ENCODE measurements around the gene SNED1. TPM values are rescaled to one million over a fixed set of nuclear protein-coding genes. Genes with fewer than 3 reads are reported as not detected.
"Not testable (repeated sequence)": the region's sequence is repeated elsewhere in the genome, so short reads cannot be mapped to it uniquely, and the experiment has no call there.

SNED1 gene
- total RNA-seq, 1 donor from 2014 or later = 2.3 TPM

- H3K4me3 Mint-ChIP-seq (ENCODE audit: unreplicated experiment) = no peak overlapping the region
- H3K27me3 Mint-ChIP-seq (ENCODE audit: unreplicated experiment) = peaks cover 5% of the 10 kb centered on the region
- peaks cover 43% of the 10 kb centered on the region for H3K4me1 Mint-ChIP-seq (ENCODE audit: unreplicated experiment)
- no peak for TF ChIP-seq CTCF (IDR thresholded peaks at IDR 0.05; ENCODE audit: unreplicated experiment)
- H3K36me3 Mint-ChIP-seq (ENCODE audit: low read depth, unreplicated experiment) = peaks cover 57% of the 10 kb centered on the region
- no peaks in the 10 kb centered on the region for H3K9me3 Mint-ChIP-seq (ENCODE audit: unreplicated experiment)
- no peak overlapping the region for H3K27ac Mint-ChIP-seq (ENCODE audit: unreplicated experiment)
- no peak for DNase-seq (ENCODE audit: low spot score)
Measured at GRCh38 chr2:241091734-241092445, 93.5 kb downstream of the SNED1 start.

- DNase-seq (ENCODE audit: low spot score) = no peak
- Mint-ChIP-seq H3K27me3 (ENCODE audit: unreplicated experiment) (peaks cover 10% of the 10 kb centered on the region), H3K4me3 (ENCODE audit: unreplicated experiment) (peak overlapping the region; percentile 51), H3K27ac (ENCODE audit: unreplicated experiment) (no peak overlapping the region), H3K36me3 (ENCODE audit: low read depth, unreplicated experiment) (peaks cover 63% of the 10 kb centered on the region), H3K9me3 (ENCODE audit: unreplicated experiment) (no peaks in the 10 kb centered on the region), H3K4me1 (ENCODE audit: unreplicated experiment) (peaks cover 50% of the 10 kb centered on the region)
- no peak for TF ChIP-seq CTCF (IDR thresholded peaks at IDR 0.05; ENCODE audit: unreplicated experiment)
Measured at GRCh38 chr2:241092677-241093076, 94.3 kb downstream of the SNED1 start.

- not testable (repeated sequence) for H3K27ac Mint-ChIP-seq (ENCODE audit: unreplicated experiment); DNase-seq (ENCODE audit: low spot score); H3K9me3 Mint-ChIP-seq (ENCODE audit: unreplicated experiment)
- H3K4me3 Mint-ChIP-seq (ENCODE audit: unreplicated experiment) = peak overlapping the region; percentile 51
- H3K27me3 Mint-ChIP-seq (ENCODE audit: unreplicated experiment) = peaks cover 11% of the 10 kb centered on the region
- peaks cover 62% of the 10 kb centered on the region for H3K36me3 Mint-ChIP-seq (ENCODE audit: low read depth, unreplicated experiment)
- peaks cover 49% of the 10 kb centered on the region for H3K4me1 Mint-ChIP-seq (ENCODE audit: unreplicated experiment)
Measured at GRCh38 chr2:241093133-241093781, 94.8 kb downstream of the SNED1 start.

- DNase-seq (ENCODE audit: low spot score) = no peak
- no peak overlapping the region for H3K4me3 Mint-ChIP-seq (ENCODE audit: unreplicated experiment)
- H3K9me3 Mint-ChIP-seq (ENCODE audit: unreplicated experiment) = no peaks in the 10 kb centered on the region
- TF ChIP-seq CTCF (IDR thresholded peaks at IDR 0.05; ENCODE audit: unreplicated experiment) = no peak
- peaks cover 11% of the 10 kb centered on the region for H3K27me3 Mint-ChIP-seq (ENCODE audit: unreplicated experiment)
- H3K27ac Mint-ChIP-seq (ENCODE audit: unreplicated experiment) = no peak overlapping the region
- H3K4me1 Mint-ChIP-seq (ENCODE audit: unreplicated experiment) = peaks cover 48% of the 10 kb centered on the region
- H3K36me3 Mint-ChIP-seq (ENCODE audit: low read depth, unreplicated experiment) = peaks cover 60% of the 10 kb centered on the region
Measured at GRCh38 chr2:241094172-241094571, 95.8 kb downstream of the SNED1 start.

- Mint-ChIP-seq H3K27ac (ENCODE audit: unreplicated experiment) (no peak overlapping the region), H3K27me3 (ENCODE audit: unreplicated experiment) (peaks cover 11% of the 10 kb centered on the region), H3K4me1 (ENCODE audit: unreplicated experiment) (peaks cover 49% of the 10 kb centered on the region), H3K4me3 (ENCODE audit: unreplicated experiment) (no peak overlapping the region), H3K9me3 (ENCODE audit: unreplicated experiment) (no peaks in the 10 kb centered on the region), H3K36me3 (ENCODE audit: low read depth, unreplicated experiment) (peaks cover 60% of the 10 kb centered on the region)
- no peak for TF ChIP-seq CTCF (IDR thresholded peaks at IDR 0.05; ENCODE audit: unreplicated experiment)
- no peak for DNase-seq (ENCODE audit: low spot score)
Measured at GRCh38 chr2:241094924-241095420, 96.6 kb downstream of the SNED1 start.
